Measurements from ENCODE around the gene ZNF44.

ZNF44 gene

GRCh38 chr19:12222980-12223630 is 71.6 kb downstream of the ZNF44 start:
- Histone ChIP-seq H3K4me3 (ENCODE audit: low read depth, low read length) (no peak overlapping the region), H3K36me3 (ENCODE audit: control insufficient read depth, insufficient read depth, low read length) (no peaks in the 10 kb centered on the region), H3K27ac (ENCODE audit: low read depth, low read length) (no peak overlapping the region), H3K27me3 (ENCODE audit: control insufficient read depth, insufficient read depth, low read length) (no peaks in the 10 kb centered on the region), H3K4me1 (ENCODE audit: control insufficient read depth, insufficient read depth, low read length) (no peaks in the 10 kb centered on the region), H3K9me3 (ENCODE audit: control insufficient read depth, insufficient read depth, low read length) (peaks cover 81% of the 10 kb centered on the region), H3K9ac (ENCODE audit: low read depth, low read length) (no peak overlapping the region)

All from HUES48 (cell line).